IMR-90 (cell line): ENCODE data around the gene SIPA1L3. TPM values are rescaled to one million over a fixed set of nuclear protein-coding genes. Genes with fewer than 3 reads are reported as not detected.

Experiments
- ATAC-seq: fragments of 200-7000 bp; cut with Tn5 transposase; 2 replicates; pipeline ENCODE4 v1.9.1; 2020; ENCODE audit warnings: low read depth, mild to moderate bottlenecking, moderate library complexity
- BruUV-seq: library from RNA; stranded (reverse); fragments of 400-500 nt; replicated peaks from 2 replicates; lab custom pipeline; 2021; lab: Mats Ljungman, UMichigan
- CTCF ChIA-PET: fragments of 300-600 bp; formaldehyde crosslinking; extraction: SDS; loops from one replicate; lab custom pipeline; 2021; ENCODE audit warnings: antibody characterized with exemption; lab: Yijun Ruan, JAX
- POLR2A ChIA-PET: fragments of 300-600 bp; sonication (Branson Sonifier 250); formaldehyde crosslinking; loops from one replicate; lab custom pipeline; 2022; ENCODE audit warnings: antibody characterized with exemption; ENCODE audit not compliant: unreplicated experiment; lab: Charles Lee
- DNase-seq: peaks from one replicate; pipeline ENCODE4 v3.0.0; 2013
- H2AFZ ChIP-seq: replicated peaks from 2 replicates; pipeline ENCODE3; 2013; ENCODE audit warnings: low read length, mild to moderate bottlenecking; ENCODE audit not compliant: poor library complexity
- H2AK5ac ChIP-seq: 2 replicates; pipeline ENCODE4 v1.6.1; 2013; ENCODE audit warnings: low read depth, low read length, inconsistent platforms
- H2AK9ac ChIP-seq: replicated peaks from 2 replicates; pipeline ENCODE3; 2013; ENCODE audit warnings: mild to moderate bottlenecking, low read depth, low read length, moderate library complexity; ENCODE audit not compliant: poor library complexity
- H2BK120ac ChIP-seq: 2 replicates; pipeline ENCODE4 v1.6.1; 2013; ENCODE audit warnings: low read depth, low read length, inconsistent platforms
- H2BK15ac ChIP-seq: 3 replicates; pipeline ENCODE4 v1.6.1; 2013; ENCODE audit warnings: low read depth, low read length, inconsistent platforms
- H2BK20ac ChIP-seq: 2 replicates; pipeline ENCODE4 v1.6.1; 2013; ENCODE audit warnings: low read depth, mild to moderate bottlenecking, inconsistent platforms, low read length, moderate library complexity
- H2BK5ac ChIP-seq: 2 replicates; pipeline ENCODE4 v1.6.1; 2013; ENCODE audit warnings: mild to moderate bottlenecking, low read depth, low read length, inconsistent platforms; ENCODE audit not compliant: poor library complexity, severe bottlenecking
- H3K14ac ChIP-seq: replicated peaks from 2 replicates; pipeline ENCODE4 v1.6.1; 2013; ENCODE audit warnings: low read depth, low read length, inconsistent platforms
- H3K18ac ChIP-seq: 2 replicates; pipeline ENCODE4 v1.6.1; 2013; ENCODE audit warnings: low read depth, low read length, control low read depth
- H3K23ac ChIP-seq: 2 replicates; pipeline ENCODE4 v1.6.1; 2013; ENCODE audit warnings: low read depth, low read length, inconsistent platforms
- H3K27ac ChIP-seq: 2 replicates; pipeline ENCODE4 v1.5.1; 2013; ENCODE audit warnings: mild to moderate bottlenecking, control low read depth, low read length; ENCODE audit not compliant: insufficient read depth
- H3K27me3 ChIP-seq: 2 replicates; pipeline ENCODE4 v1.6.1; 2013; ENCODE audit warnings: low read length; ENCODE audit not compliant: control insufficient read depth, insufficient read depth
- H3K36me3 ChIP-seq: 2 replicates; pipeline ENCODE4 v1.6.1; 2013; ENCODE audit warnings: low read length, mixed read lengths; ENCODE audit not compliant: control insufficient read depth, insufficient read depth
- H3K4ac ChIP-seq: 2 replicates; pipeline ENCODE4 v1.6.1; 2013; ENCODE audit warnings: low read depth, low read length, inconsistent platforms
- H3K4me1 ChIP-seq: 2 replicates; pipeline ENCODE4 v1.6.1; 2013; ENCODE audit warnings: low read length, mixed read lengths; ENCODE audit not compliant: control insufficient read depth, insufficient read depth
- H3K4me2 ChIP-seq: 2 replicates; pipeline ENCODE4 v1.6.1; 2013; ENCODE audit warnings: low read depth, mild to moderate bottlenecking, control low read depth, low read length, moderate library complexity
- H3K4me3 ChIP-seq: 2 replicates; pipeline ENCODE4 v1.5.1; 2013; ENCODE audit warnings: low read depth, mild to moderate bottlenecking, control low read depth, low read length, moderate library complexity; ENCODE audit not compliant: insufficient read depth
- H3K56ac ChIP-seq: 2 replicates; pipeline ENCODE4 v1.6.1; 2013; ENCODE audit warnings: low read length, inconsistent platforms; ENCODE audit not compliant: insufficient read depth; ENCODE audit errors: extremely low read depth
- H3K79me1 ChIP-seq, 2 experiments: 2 replicates each; pipeline ENCODE4 v1.6.1; 2013; ENCODE audit warnings: low read length in 2 of 2, inconsistent platforms in 1 of 2, low read depth in 1 of 2
- H3K9ac ChIP-seq: 2 replicates; pipeline ENCODE4 v1.6.1; 2013; ENCODE audit warnings: low read depth, low read length, control low read depth
- H3K9me1 ChIP-seq: 2 replicates; pipeline ENCODE4 v1.6.1; 2013; ENCODE audit warnings: low read length, inconsistent platforms; ENCODE audit not compliant: insufficient read depth
- H3K9me3 ChIP-seq: 2 replicates; pipeline ENCODE4 v1.6.1; 2013; ENCODE audit warnings: low read length; ENCODE audit not compliant: control insufficient read depth, insufficient read depth
- H4K20me1 ChIP-seq: 2 replicates; pipeline ENCODE4 v1.6.1; 2013; ENCODE audit warnings: low read length, inconsistent platforms; ENCODE audit not compliant: insufficient read depth
- H4K5ac ChIP-seq: 2 replicates; pipeline ENCODE4 v1.6.1; 2013; ENCODE audit warnings: mild to moderate bottlenecking, low read depth, low read length, control low read depth
- H4K8ac ChIP-seq, 2 experiments: 2 replicates each; pipeline ENCODE4 v1.6.1; 2013; ENCODE audit warnings: low read depth in 2 of 2, low read length in 2 of 2, control low read depth in 1 of 2, inconsistent platforms in 1 of 2
- H4K91ac ChIP-seq: 2 replicates; pipeline ENCODE4 v1.6.1; 2013; ENCODE audit warnings: low read depth, low read length, inconsistent platforms; ENCODE audit not compliant: insufficient read depth
- BHLHE40 ChIP-seq: fragments of 150-350 bp; IDR thresholded peaks from 2 replicates; pipeline ENCODE4 v1.6.1; 2016; ENCODE audit warnings: mild to moderate bottlenecking, low read depth, low read length
- FOS ChIP-seq: fragments of 150-350 bp; IDR thresholded peaks from 2 replicates; pipeline ENCODE4 v1.6.1; 2016; ENCODE audit warnings: low read depth, low read length
- MAFK ChIP-seq: IDR thresholded peaks from 2 replicates; pipeline ENCODE4 v1.6.1; 2012; ENCODE audit warnings: low read depth, low read length, improper control_type of control experiment
- MXI1 ChIP-seq: IDR thresholded peaks from 2 replicates; pipeline ENCODE4 v1.6.1; 2012; ENCODE audit warnings: low read depth, mild to moderate bottlenecking, low read length, moderate library complexity, borderline replicate concordance
- NFE2L2 ChIP-seq: fragments of 150-350 bp; IDR thresholded peaks from 2 replicates; pipeline ENCODE4 v1.6.1; 2016; ENCODE audit warnings: low read depth, mild to moderate bottlenecking, low read length
- POLR2A ChIP-seq: IDR thresholded peaks from 2 replicates; pipeline ENCODE4 v1.6.1; 2012; ENCODE audit warnings: mild to moderate bottlenecking, low read depth, low read length
- RAD21 ChIP-seq: IDR thresholded peaks from 2 replicates; pipeline ENCODE4 v1.6.1; 2012; ENCODE audit warnings: low read length, improper control_type of control experiment
- RCOR1 ChIP-seq: IDR thresholded peaks from 2 replicates; pipeline ENCODE4 v1.6.1; 2012; ENCODE audit warnings: mild to moderate bottlenecking, low read length, improper control_type of control experiment; ENCODE audit not compliant: insufficient replicate concordance
- RFX5 ChIP-seq: IDR thresholded peaks from 2 replicates; pipeline ENCODE4 v1.8.0; 2012; ENCODE audit warnings: low read depth, mild to moderate bottlenecking, low read length, moderate library complexity
- SMC3 ChIP-seq: fragments of 150-350 bp; IDR thresholded peaks from 2 replicates; pipeline ENCODE4 v1.6.1; 2016; ENCODE audit warnings: low read depth, mild to moderate bottlenecking, antibody characterized with exemption, low read length, moderate library complexity
- WGBS, 2 experiments: methylation state at CpG; one replicate each; pipeline versions ENCODE4 v1.1.5 to v1.1.7; 2013; ENCODE audit warnings: missing lambda C conversion rate in 2 of 2; ENCODE audit not compliant: insufficient read length in 1 of 2; ENCODE audit errors: extremely low coverage in 2 of 2; 5-methylcytosine and 5-hydroxymethylcytosine counted together
- dilution Hi-C: fragments of 300-500 bp; cut with HindIII; formaldehyde crosslinking; loops from one replicate; pipeline ENCODE4 v1.14.3; 2018; ENCODE audit warnings: low sequenced_read_pairs; ENCODE audit not compliant: unreplicated experiment
- in situ Hi-C: fragments of 300-500 bp; cut with MboI; formaldehyde crosslinking; loops from 3 replicates; pipeline ENCODE4 v1.14.3; 2019; ENCODE audit warnings: low sequenced_read_pairs, inconsistent platforms, mixed read lengths
- intact Hi-C: fragments of 100-400 bp; cut with micrococcal nuclease; formaldehyde crosslinking; loops from 2 replicates; pipeline ENCODE4 v1.10.0; 2022
- polyA plus RNA-seq, 3 experiments: library from polyadenylated mRNA; depleted of rRNA; stranded (reverse); fragments of >200 nt; gene quantifications; 2 replicates each; pipeline ENCODE4 v1.2.3, GENCODE V29; 2012; ENCODE audit warnings: low replicate concordance in 1 of 3
- total RNA-seq: library from RNA; depleted of rRNA; stranded (reverse); fragments of >200 nt; gene quantifications from 2 replicates; pipeline ENCODE4 v1.2.3, GENCODE V29; 2012
- TF ChIP-seq, protein P1 (sequence below): conservative IDR thresholded peaks from 2 replicates; pipeline ENCODE4 v1.5.1; 2012; ENCODE audit warnings: mild to moderate bottlenecking, low read depth, low read length, improper control_type of control experiment
- TF ChIP-seq, protein P2 (sequence below): fragments of 150-350 bp; IDR thresholded peaks from 2 replicates; pipeline ENCODE4 v1.6.1; 2016; ENCODE audit warnings: low read depth, mild to moderate bottlenecking, low read length, moderate library complexity, borderline replicate concordance
- TF ChIP-seq, protein P3 (sequence below): fragments of 150-350 bp; IDR thresholded peaks from 2 replicates; pipeline ENCODE4 v1.6.1; 2017; ENCODE audit warnings: mild to moderate bottlenecking, antibody characterized with exemption, low read length, low read depth

SIPA1L3 gene
- total and polyA plus RNA-seq, 2 of the 4 experiments (the other 2 are of a cell fraction), result 4.1 to 9.4 TPM

DNA sequence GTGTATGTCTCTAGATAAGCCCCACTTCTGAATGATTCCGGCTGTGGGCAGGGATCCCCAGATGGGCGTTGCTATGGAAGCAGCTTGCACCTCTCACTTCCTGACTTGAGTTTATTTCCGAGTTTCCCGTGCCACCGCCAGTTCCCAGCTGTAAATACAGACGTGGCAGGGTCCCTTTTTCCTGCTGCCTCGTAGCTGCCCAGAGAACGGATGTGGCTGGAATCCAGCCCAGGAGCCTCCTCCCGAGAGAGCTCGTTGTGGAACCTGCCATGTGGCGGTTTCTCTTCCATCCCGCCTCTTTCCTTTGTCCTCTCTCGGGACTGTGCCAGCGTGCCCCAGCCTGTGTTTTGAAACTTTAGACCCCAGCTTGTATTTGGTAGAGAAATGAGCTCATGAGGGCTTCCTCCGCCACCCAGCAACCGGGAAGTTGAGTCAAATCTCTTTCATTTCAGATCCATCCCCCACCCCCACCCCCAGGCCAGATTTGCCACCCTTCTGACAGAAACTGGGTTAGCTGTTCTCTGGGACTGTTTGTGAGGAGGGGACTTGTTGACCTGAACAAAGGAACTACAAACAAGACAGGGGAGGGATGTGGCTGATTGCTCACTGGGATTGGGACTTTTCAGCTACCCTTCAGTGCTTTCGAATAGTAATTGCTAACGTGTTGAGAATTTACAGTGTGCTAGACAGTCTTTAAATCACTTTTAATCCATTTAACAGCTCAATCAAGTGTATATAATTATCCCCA, 96.6 kb downstream of the SIPA1L3 start:
- peak overlapping the region; percentile 96 for H2BK20ac ChIP-seq
- ChIA-PET POLR2A (interaction anchor here (0.6 to 1.6 kb wide), 6 partner anchors 9 to 140 kb away, joined by 3 to 7 read pairs (median 4); partner anchors contain the start of genes SIPA1L3 and WDR87), CTCF (interaction anchor here (0.8 to 1.2 kb wide), 6 partner anchors 16 to 131 kb away, joined by 3 to 7 read pairs (median 4); partner anchors contain the start of gene SIPA1L3)
- H4K91ac ChIP-seq, result peak overlapping the region; percentile 96
- peaks cover 23% of the 10 kb centered on the region for H3K4me1 ChIP-seq
- no peaks in the 10 kb centered on the region for H4K20me1 ChIP-seq
- H3K27me3 ChIP-seq, result no peaks in the 10 kb centered on the region
- peak overlapping the region; percentile 85 for H4K5ac ChIP-seq
- BruUV-seq, result no TSS peak
- peak overlapping the region; percentile 87 for H3K4me2 ChIP-seq
- WGBS, 2 experiments, result 0% methylated on average over 6 of the region's 18 CpGs; no CpG with 5 or more reads in 1 of the 2 experiments
- peak overlapping the region; percentile 80 for H2AFZ ChIP-seq
- H3K56ac ChIP-seq, result peak overlapping the region; percentile 94
- peak overlapping the region; percentile 99 for H3K14ac ChIP-seq
- H2AK9ac ChIP-seq, result peak overlapping the region; percentile 93
- peak overlapping the region; percentile 98 for H2AK5ac ChIP-seq
- DNase-seq (peak; percentile 92), ATAC-seq (peak; percentile 24)
- peak overlapping the region; percentile 76 for H3K9ac ChIP-seq
- in situ Hi-C loops (no loop called here), dilution Hi-C loops (no loop called here), intact Hi-C loops (loop anchor here (1.0 kb wide), 1 partner anchor 96 kb away; the partner anchor contains the start of gene SIPA1L3)
- H3K4me3 ChIP-seq, result peak overlapping the region; percentile 26
- peaks cover 22 to 76% of the 10 kb centered on the region in 2 experiments for H3K79me1 ChIP-seq
- peaks cover 30% of the 10 kb centered on the region for H3K9me1 ChIP-seq
- peak overlapping the region; percentile 96 for H3K23ac ChIP-seq
- H3K27ac ChIP-seq, result peak overlapping the region; percentile 79
- H3K9me3 ChIP-seq, result no peaks in the 10 kb centered on the region
- no peaks in the 10 kb centered on the region for H3K36me3 ChIP-seq
- H3K18ac ChIP-seq, result peak overlapping the region; percentile 84
- H4K8ac ChIP-seq, result peak overlapping the region; percentile 90 to 98
- H2BK15ac ChIP-seq, result peak overlapping the region; percentile 76; the same call in 2 of the 3 replicates
- H2BK120ac ChIP-seq, result peak overlapping the region; percentile 86
- peak overlapping the region; percentile 94 for H2BK5ac ChIP-seq
- H3K4ac ChIP-seq, result peak overlapping the region; percentile 99
- TF ChIP-seq RCOR1 (no peak), MXI1 (peak; percentile 80; the same call in 1 of the 2 replicates), RFX5 (no peak), POLR2A (peak; percentile 78), BHLHE40 (peak; percentile 56), MAFK (peak; percentile 3; the same call in 1 of the 2 replicates), NFE2L2 (0 out of 2 replicates have a peak, but pooled peaks have one; percentile 2), FOS (no peak), SMC3 (no peak), RAD21 (peak; percentile 23; the same call in 1 of the 2 replicates)
- TF ChIP-seq, protein P1, sequence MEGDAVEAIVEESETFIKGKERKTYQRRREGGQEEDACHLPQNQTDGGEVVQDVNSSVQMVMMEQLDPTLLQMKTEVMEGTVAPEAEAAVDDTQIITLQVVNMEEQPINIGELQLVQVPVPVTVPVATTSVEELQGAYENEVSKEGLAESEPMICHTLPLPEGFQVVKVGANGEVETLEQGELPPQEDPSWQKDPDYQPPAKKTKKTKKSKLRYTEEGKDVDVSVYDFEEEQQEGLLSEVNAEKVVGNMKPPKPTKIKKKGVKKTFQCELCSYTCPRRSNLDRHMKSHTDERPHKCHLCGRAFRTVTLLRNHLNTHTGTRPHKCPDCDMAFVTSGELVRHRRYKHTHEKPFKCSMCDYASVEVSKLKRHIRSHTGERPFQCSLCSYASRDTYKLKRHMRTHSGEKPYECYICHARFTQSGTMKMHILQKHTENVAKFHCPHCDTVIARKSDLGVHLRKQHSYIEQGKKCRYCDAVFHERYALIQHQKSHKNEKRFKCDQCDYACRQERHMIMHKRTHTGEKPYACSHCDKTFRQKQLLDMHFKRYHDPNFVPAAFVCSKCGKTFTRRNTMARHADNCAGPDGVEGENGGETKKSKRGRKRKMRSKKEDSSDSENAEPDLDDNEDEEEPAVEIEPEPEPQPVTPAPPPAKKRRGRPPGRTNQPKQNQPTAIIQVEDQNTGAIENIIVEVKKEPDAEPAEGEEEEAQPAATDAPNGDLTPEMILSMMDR, result no peak
- TF ChIP-seq, protein P2, sequence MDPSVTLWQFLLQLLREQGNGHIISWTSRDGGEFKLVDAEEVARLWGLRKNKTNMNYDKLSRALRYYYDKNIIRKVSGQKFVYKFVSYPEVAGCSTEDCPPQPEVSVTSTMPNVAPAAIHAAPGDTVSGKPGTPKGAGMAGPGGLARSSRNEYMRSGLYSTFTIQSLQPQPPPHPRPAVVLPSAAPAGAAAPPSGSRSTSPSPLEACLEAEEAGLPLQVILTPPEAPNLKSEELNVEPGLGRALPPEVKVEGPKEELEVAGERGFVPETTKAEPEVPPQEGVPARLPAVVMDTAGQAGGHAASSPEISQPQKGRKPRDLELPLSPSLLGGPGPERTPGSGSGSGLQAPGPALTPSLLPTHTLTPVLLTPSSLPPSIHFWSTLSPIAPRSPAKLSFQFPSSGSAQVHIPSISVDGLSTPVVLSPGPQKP, result no peak
- TF ChIP-seq, protein P3, sequence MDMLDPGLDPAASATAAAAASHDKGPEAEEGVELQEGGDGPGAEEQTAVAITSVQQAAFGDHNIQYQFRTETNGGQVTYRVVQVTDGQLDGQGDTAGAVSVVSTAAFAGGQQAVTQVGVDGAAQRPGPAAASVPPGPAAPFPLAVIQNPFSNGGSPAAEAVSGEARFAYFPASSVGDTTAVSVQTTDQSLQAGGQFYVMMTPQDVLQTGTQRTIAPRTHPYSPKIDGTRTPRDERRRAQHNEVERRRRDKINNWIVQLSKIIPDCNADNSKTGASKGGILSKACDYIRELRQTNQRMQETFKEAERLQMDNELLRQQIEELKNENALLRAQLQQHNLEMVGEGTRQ, result peak; percentile 26; the same call in 1 of the 2 replicates
